ENCODE measurements around the gene LDLRAD3. TPM values are rescaled to one million over a fixed set of nuclear protein-coding genes. Genes with fewer than 3 reads are reported as not detected.

The LDLRAD3 gene
- total RNA-seq, 1 experiment from 2014 or later = 12.1 TPM

DNA sequence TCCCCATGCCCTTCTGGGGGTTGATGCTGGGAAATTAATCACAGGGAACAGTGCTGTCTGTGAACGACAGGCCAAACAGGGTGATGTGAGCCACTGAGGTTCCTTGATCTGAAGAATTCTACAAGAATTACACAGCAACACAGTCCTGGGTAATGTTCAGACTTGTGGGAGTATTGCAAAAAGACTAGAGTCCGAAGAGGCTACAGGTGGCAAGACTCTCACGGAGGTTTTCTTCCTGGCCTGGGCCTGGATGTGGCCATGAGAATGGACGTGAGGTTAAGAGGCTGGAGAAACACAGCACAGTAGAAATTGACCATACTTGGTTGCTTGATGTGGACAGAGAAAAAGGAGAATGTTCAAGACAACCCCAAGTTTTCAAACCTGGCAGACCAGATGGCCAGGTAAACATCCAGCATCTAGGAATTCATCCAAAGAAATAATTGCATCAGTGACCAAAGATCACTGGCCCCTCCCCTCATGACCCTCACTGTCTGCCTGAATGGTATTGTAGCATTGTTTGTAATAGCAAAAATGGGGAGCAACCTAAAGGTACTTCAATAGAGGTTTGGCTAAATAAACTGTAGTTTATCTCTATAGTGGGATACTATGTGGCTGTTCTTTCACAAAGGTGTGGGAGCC, 274.5 kb downstream of the LDLRAD3 start:
- H3K4me1 ChIP-seq (ENCODE audit: insufficient read depth, low read length) = no peaks in the 10 kb centered on the region
- WGBS (ENCODE audit: extremely low coverage, insufficient read length, low lambda C conversion rate) = no CpG with 5 or more reads among the region's 4 CpGs
- H3K36me3 Mint-ChIP-seq (ENCODE audit: insufficient read depth in 1 of 3, low read depth in 3 of 3) = peaks cover 0 to 7% (median 6%) of the 10 kb centered on the region in 3 experiments; a peak in 4 of 7 replicates
- no peaks in the 10 kb centered on the region for H3K79me2 ChIP-seq (ENCODE audit: insufficient read depth, low read length)
- H3K79me1 ChIP-seq (ENCODE audit: insufficient read depth, low read depth, low read length, poor library complexity, severe bottlenecking) = no peaks in the 10 kb centered on the region
- peaks cover 1% of the 10 kb centered on the region; the same call in 1 of the 2 replicates for H3K27me3 Mint-ChIP-seq (ENCODE audit: low read depth)
- no peak overlapping the region for H4K8ac ChIP-seq (replicated peaks; ENCODE audit: insufficient read length, low read depth, low read length)
- no peak overlapping the region for H2BK120ac ChIP-seq (ENCODE audit: low read depth, low read length, poor library complexity, severe bottlenecking)
- H3K9ac ChIP-seq (ENCODE audit: extremely low read depth, insufficient read length, low read length) = no peak overlapping the region
- no peak overlapping the region for H3K18ac ChIP-seq (ENCODE audit: insufficient read length, low read depth, low read length)
- no peak overlapping the region for H3K4ac ChIP-seq (ENCODE audit: low read depth, low read length)
- no peak overlapping the region for H4K91ac ChIP-seq (ENCODE audit: insufficient read length, low read depth, low read length)
- no peak overlapping the region for H3K56ac ChIP-seq (ENCODE audit: insufficient read length, low read depth, low read length)
- H4K20me1 ChIP-seq (ENCODE audit: control insufficient read depth, insufficient read depth, insufficient read length) = no peaks in the 10 kb centered on the region
- H2BK15ac ChIP-seq (ENCODE audit: low read depth, low read length) = no peak overlapping the region
- no peak overlapping the region for H2AK5ac ChIP-seq (ENCODE audit: insufficient read length, low read length)
- H3K23ac ChIP-seq (ENCODE audit: insufficient read length, low read depth, low read length) = no peak overlapping the region
- no peak overlapping the region for H3K27ac ChIP-seq (ENCODE audit: insufficient read length, low read depth, low read length)
- H3K14ac ChIP-seq (ENCODE audit: insufficient read depth, low read length) = no peak overlapping the region
- no peaks in the 10 kb centered on the region for H3K23me2 ChIP-seq (ENCODE audit: insufficient read length, low read depth, low read length, poor library complexity, severe bottlenecking)
- no peak overlapping the region for H2AFZ ChIP-seq (ENCODE audit: low read length)
- no peak overlapping the region for H3T11ph ChIP-seq (ENCODE audit: low read length)
- H2BK5ac ChIP-seq (ENCODE audit: insufficient read length, low read length) = no peak overlapping the region
- H4K5ac ChIP-seq (ENCODE audit: insufficient read length, low read depth, low read length) = no peak overlapping the region
- H2BK12ac ChIP-seq (ENCODE audit: insufficient read length, low read depth, low read length) = no peak overlapping the region
- no peak overlapping the region for H3K4me2 ChIP-seq (ENCODE audit: insufficient read depth, insufficient read length, low read length)
- H3K9me3 ChIP-seq (ENCODE audit: control insufficient read depth, low read depth, low read length) = no peaks in the 10 kb centered on the region
- H3K4me3 Mint-ChIP-seq = no peak overlapping the region
- H2BK20ac ChIP-seq (ENCODE audit: low read depth, low read length, poor library complexity, severe bottlenecking) = no peak overlapping the region
- TF ChIP-seq, protein P1, sequence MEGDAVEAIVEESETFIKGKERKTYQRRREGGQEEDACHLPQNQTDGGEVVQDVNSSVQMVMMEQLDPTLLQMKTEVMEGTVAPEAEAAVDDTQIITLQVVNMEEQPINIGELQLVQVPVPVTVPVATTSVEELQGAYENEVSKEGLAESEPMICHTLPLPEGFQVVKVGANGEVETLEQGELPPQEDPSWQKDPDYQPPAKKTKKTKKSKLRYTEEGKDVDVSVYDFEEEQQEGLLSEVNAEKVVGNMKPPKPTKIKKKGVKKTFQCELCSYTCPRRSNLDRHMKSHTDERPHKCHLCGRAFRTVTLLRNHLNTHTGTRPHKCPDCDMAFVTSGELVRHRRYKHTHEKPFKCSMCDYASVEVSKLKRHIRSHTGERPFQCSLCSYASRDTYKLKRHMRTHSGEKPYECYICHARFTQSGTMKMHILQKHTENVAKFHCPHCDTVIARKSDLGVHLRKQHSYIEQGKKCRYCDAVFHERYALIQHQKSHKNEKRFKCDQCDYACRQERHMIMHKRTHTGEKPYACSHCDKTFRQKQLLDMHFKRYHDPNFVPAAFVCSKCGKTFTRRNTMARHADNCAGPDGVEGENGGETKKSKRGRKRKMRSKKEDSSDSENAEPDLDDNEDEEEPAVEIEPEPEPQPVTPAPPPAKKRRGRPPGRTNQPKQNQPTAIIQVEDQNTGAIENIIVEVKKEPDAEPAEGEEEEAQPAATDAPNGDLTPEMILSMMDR (conservative IDR thresholded peaks at IDR 0.05) = no peak
- H3K9me3 Mint-ChIP-seq = peaks cover 8 to 11% of the 10 kb centered on the region in 2 experiments; a peak in 4 of 5 replicates
- H3K4me1 Mint-ChIP-seq = peaks cover 0 to 5% of the 10 kb centered on the region in 2 experiments; a peak in 2 of 4 replicates
- H3K27ac Mint-ChIP-seq = no peak overlapping the region
- H3K27me3 ChIP-seq (ENCODE audit: insufficient read depth, low read length) = no peaks in the 10 kb centered on the region
- DNase-seq = no peak
